ENCODE measurements around the gene SPATA18.
"Not testable (repeated sequence)": the region's sequence is repeated elsewhere in the genome, so short reads cannot be mapped to it uniquely, and the experiment has no call there.

The SPATA18 gene

DNA sequence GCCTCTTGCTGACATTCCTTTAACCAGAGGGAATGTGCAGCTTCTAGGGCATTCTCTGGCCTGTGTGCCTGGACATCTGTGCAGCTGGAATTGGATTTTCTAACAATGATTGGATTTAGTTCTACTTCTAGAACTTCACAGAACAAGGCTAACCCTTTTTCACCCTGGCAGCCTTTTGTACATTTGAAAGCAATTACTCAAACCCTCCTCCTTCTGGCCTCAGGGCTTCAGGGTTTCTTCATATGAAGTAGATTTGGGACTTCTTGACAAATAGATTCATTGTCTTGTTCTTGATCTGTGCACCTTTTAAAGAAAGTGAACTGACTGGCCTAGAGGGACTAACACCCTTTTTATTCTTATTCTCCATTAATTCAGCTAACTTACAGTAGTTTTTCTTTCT is 30.1 kb downstream of the SPATA18 start:
- Histone ChIP-seq H3K9me3 (ENCODE audit: control insufficient read depth, insufficient read depth, low read length) (no peaks in the 10 kb centered on the region), H3K4me3 (ENCODE audit: low read length) (no peak overlapping the region), H3K4me1 (ENCODE audit: control insufficient read depth, insufficient read depth, low read length) (no peaks in the 10 kb centered on the region), H3K36me3 (ENCODE audit: control insufficient read depth, insufficient read depth, low read length) (no peaks in the 10 kb centered on the region), H3K27ac (ENCODE audit: low read length) (no peak overlapping the region), H3K27me3 (ENCODE audit: control insufficient read depth, insufficient read depth, low read length) (no peaks in the 10 kb centered on the region)
- DNase-seq (ENCODE audit: low read depth, low spot score), result no peak

- H3K27me3 ChIP-seq (ENCODE audit: control insufficient read depth, insufficient read depth, low read length); H3K36me3 ChIP-seq (ENCODE audit: control insufficient read depth, insufficient read depth, low read length); H3K27ac ChIP-seq (ENCODE audit: low read length); DNase-seq (ENCODE audit: low read depth, low spot score); H3K4me3 ChIP-seq (ENCODE audit: low read length); H3K9me3 ChIP-seq (ENCODE audit: control insufficient read depth, insufficient read depth, low read length); H3K4me1 ChIP-seq (ENCODE audit: control insufficient read depth, insufficient read depth, low read length): not testable (repeated sequence)
- no CpG with 5 or more reads among the region's 1 CpG for WGBS (ENCODE audit: insufficient coverage, insufficient read length)
Observed at GRCh38 chr4:52086425-52086824, 35.3 kb downstream of the SPATA18 start.

GRCh38 chr4:52091801-52092200 is 40.7 kb downstream of the SPATA18 start:
- no peak overlapping the region for H3K4me3 ChIP-seq (ENCODE audit: low read length)
- no CpG with 5 or more reads among the region's 5 CpGs for WGBS (ENCODE audit: insufficient coverage, insufficient read length)
- H3K9me3 ChIP-seq (ENCODE audit: control insufficient read depth, insufficient read depth, low read length), result no peaks in the 10 kb centered on the region
- DNase-seq (ENCODE audit: low read depth, low spot score), result no peak
- no peaks in the 10 kb centered on the region for H3K27me3 ChIP-seq (ENCODE audit: control insufficient read depth, insufficient read depth, low read length)
- H3K27ac ChIP-seq (ENCODE audit: low read length), result no peak overlapping the region
- no peaks in the 10 kb centered on the region for H3K4me1 ChIP-seq (ENCODE audit: control insufficient read depth, insufficient read depth, low read length)
- H3K36me3 ChIP-seq (ENCODE audit: control insufficient read depth, insufficient read depth, low read length), result no peaks in the 10 kb centered on the region

- Histone ChIP-seq H3K4me3 (ENCODE audit: low read length) (no peak overlapping the region), H3K9me3 (ENCODE audit: control insufficient read depth, insufficient read depth, low read length) (no peaks in the 10 kb centered on the region), H3K4me1 (ENCODE audit: control insufficient read depth, insufficient read depth, low read length) (no peaks in the 10 kb centered on the region), H3K36me3 (ENCODE audit: control insufficient read depth, insufficient read depth, low read length) (no peaks in the 10 kb centered on the region), H3K27me3 (ENCODE audit: control insufficient read depth, insufficient read depth, low read length) (no peaks in the 10 kb centered on the region), H3K27ac (ENCODE audit: low read length) (no peak overlapping the region)
- DNase-seq (ENCODE audit: low read depth, low spot score), result no peak
- WGBS (ENCODE audit: insufficient coverage, insufficient read length), result no CpG with 5 or more reads among the region's 1 CpG
Observed at GRCh38 chr4:52093466-52093865, 42.4 kb downstream of the SPATA18 start.

- DNase-seq (ENCODE audit: low read depth, low spot score), result no peak
- Histone ChIP-seq H3K27me3 (ENCODE audit: control insufficient read depth, insufficient read depth, low read length) (no peaks in the 10 kb centered on the region), H3K4me1 (ENCODE audit: control insufficient read depth, insufficient read depth, low read length) (no peaks in the 10 kb centered on the region), H3K4me3 (ENCODE audit: low read length) (no peak overlapping the region), H3K36me3 (ENCODE audit: control insufficient read depth, insufficient read depth, low read length) (no peaks in the 10 kb centered on the region), H3K27ac (ENCODE audit: low read length) (no peak overlapping the region), H3K9me3 (ENCODE audit: control insufficient read depth, insufficient read depth, low read length) (no peaks in the 10 kb centered on the region)
- WGBS (ENCODE audit: insufficient coverage, insufficient read length), result no CpG with 5 or more reads among the region's 8 CpGs
Observed at GRCh38 chr4:52094376-52095145, 43.5 kb downstream of the SPATA18 start.

- Histone ChIP-seq H3K27ac (ENCODE audit: low read length) (no peak overlapping the region), H3K9me3 (ENCODE audit: control insufficient read depth, insufficient read depth, low read length) (no peaks in the 10 kb centered on the region), H3K4me3 (ENCODE audit: low read length) (no peak overlapping the region), H3K27me3 (ENCODE audit: control insufficient read depth, insufficient read depth, low read length) (no peaks in the 10 kb centered on the region), H3K36me3 (ENCODE audit: control insufficient read depth, insufficient read depth, low read length) (no peaks in the 10 kb centered on the region), H3K4me1 (ENCODE audit: control insufficient read depth, insufficient read depth, low read length) (no peaks in the 10 kb centered on the region)
- DNase-seq (ENCODE audit: low read depth, low spot score), result no peak
- WGBS (ENCODE audit: insufficient coverage, insufficient read length), result no CpG with 5 or more reads among the region's 1 CpG
Observed at GRCh38 chr4:52095374-52095773, 44.3 kb downstream of the SPATA18 start.

DNA sequence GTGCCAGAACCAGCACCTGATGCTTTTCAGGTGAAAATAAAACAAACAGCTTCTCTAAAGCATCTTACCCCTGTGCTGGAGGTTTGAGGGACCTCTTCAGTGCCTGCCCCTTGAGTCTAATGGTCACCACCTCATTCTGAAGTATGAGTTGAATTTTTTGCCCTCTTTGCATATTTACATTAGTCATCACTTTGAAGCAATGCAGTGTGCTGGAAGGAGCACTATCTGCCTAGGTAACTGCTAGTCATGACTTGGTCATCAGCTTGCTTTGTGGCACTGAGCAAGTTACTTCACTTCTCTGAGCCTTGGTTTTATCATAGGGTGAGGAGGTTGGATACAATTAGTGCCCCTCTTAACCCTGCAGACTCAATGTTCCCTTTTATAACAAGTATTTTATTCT is 44.9 kb downstream of the SPATA18 start:
- Histone ChIP-seq H3K36me3 (ENCODE audit: control insufficient read depth, insufficient read depth, low read length) (no peaks in the 10 kb centered on the region), H3K27me3 (ENCODE audit: control insufficient read depth, insufficient read depth, low read length) (no peaks in the 10 kb centered on the region), H3K4me1 (ENCODE audit: control insufficient read depth, insufficient read depth, low read length) (no peaks in the 10 kb centered on the region), H3K27ac (ENCODE audit: low read length) (no peak overlapping the region), H3K9me3 (ENCODE audit: control insufficient read depth, insufficient read depth, low read length) (no peaks in the 10 kb centered on the region), H3K4me3 (ENCODE audit: low read length) (no peak overlapping the region)
- DNase-seq (ENCODE audit: low read depth, low spot score), result no peak

- no peak overlapping the region for H3K27ac ChIP-seq (ENCODE audit: low read length)
- no peak overlapping the region for H3K4me3 ChIP-seq (ENCODE audit: low read length)
- H3K27me3 ChIP-seq (ENCODE audit: control insufficient read depth, insufficient read depth, low read length), result no peaks in the 10 kb centered on the region
- H3K4me1 ChIP-seq (ENCODE audit: control insufficient read depth, insufficient read depth, low read length), result no peaks in the 10 kb centered on the region
- no peak for DNase-seq (ENCODE audit: low read depth, low spot score)
- H3K9me3 ChIP-seq (ENCODE audit: control insufficient read depth, insufficient read depth, low read length), result no peaks in the 10 kb centered on the region
- no CpG with 5 or more reads among the region's 1 CpG for WGBS (ENCODE audit: insufficient coverage, insufficient read length)
- no peaks in the 10 kb centered on the region for H3K36me3 ChIP-seq (ENCODE audit: control insufficient read depth, insufficient read depth, low read length)
Observed at GRCh38 chr4:52098618-52099017, 47.5 kb downstream of the SPATA18 start.

DNA sequence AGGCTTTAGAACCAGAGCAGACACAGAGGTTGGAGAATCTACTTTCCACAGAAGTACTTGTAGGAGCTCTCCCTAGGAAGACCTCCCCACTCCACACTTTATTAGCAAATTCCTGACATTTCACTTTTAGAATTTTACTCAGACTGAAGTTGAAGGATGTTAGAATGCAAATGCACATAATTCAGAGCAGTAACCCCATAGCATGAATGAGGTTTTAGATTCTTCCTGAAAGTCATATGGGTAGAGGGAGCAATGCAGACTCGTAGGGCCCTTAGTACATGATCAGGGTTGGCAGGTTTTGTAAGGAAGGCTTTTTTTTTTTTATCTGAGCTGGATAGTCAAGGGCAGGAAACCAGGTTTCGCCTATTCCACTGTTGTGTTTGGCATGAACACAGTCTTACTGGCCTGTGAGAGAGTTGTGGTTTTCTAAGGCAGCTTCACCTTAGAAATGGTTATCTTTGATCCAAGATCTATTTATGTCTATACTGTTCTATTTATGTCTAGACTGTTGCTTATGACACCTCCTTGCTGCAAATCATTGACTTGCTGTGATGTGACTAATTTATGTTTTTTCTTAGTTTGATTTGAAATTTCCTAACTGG is 48.9 kb downstream of the SPATA18 start:
- Histone ChIP-seq H3K27ac (ENCODE audit: low read length) (no peak overlapping the region), H3K27me3 (ENCODE audit: control insufficient read depth, insufficient read depth, low read length) (no peaks in the 10 kb centered on the region), H3K4me1 (ENCODE audit: control insufficient read depth, insufficient read depth, low read length) (no peaks in the 10 kb centered on the region), H3K9me3 (ENCODE audit: control insufficient read depth, insufficient read depth, low read length) (no peaks in the 10 kb centered on the region), H3K36me3 (ENCODE audit: control insufficient read depth, insufficient read depth, low read length) (no peaks in the 10 kb centered on the region), H3K4me3 (ENCODE audit: low read length) (no peak overlapping the region)
- DNase-seq (ENCODE audit: low read depth, low spot score), result no peak
- WGBS (ENCODE audit: insufficient coverage, insufficient read length), result no CpG with 5 or more reads among the region's 2 CpGs

DNA sequence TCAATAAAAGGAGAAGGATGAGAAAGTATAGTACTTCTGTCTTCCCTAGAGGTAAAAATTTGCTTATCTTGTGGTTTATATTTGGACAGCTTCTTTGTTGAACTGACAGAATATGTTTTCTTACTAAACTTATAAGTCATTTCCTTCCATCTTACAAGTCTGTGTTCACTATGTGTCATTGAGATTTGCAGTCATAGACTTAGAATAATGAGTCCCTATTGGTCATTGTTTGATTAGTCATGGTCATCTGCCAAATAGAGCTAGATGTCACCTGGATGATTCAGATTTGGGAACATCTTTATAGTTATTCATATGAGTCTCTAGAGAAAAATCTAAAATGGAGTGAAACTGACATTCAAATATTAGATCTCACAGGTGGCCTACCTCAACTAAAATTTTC is 51.5 kb downstream of the SPATA18 start:
- Histone ChIP-seq H3K9me3 (ENCODE audit: control insufficient read depth, insufficient read depth, low read length) (no peaks in the 10 kb centered on the region), H3K4me3 (ENCODE audit: low read length) (no peak overlapping the region), H3K4me1 (ENCODE audit: control insufficient read depth, insufficient read depth, low read length) (no peaks in the 10 kb centered on the region), H3K27me3 (ENCODE audit: control insufficient read depth, insufficient read depth, low read length) (no peaks in the 10 kb centered on the region), H3K36me3 (ENCODE audit: control insufficient read depth, insufficient read depth, low read length) (no peaks in the 10 kb centered on the region), H3K27ac (ENCODE audit: low read length) (no peak overlapping the region)
- DNase-seq (ENCODE audit: low read depth, low spot score), result no peak

GRCh38 chr4:52103319-52103718 is 52.2 kb downstream of the SPATA18 start:
- H3K4me3 ChIP-seq (ENCODE audit: low read length), result no peak overlapping the region
- no peaks in the 10 kb centered on the region for H3K4me1 ChIP-seq (ENCODE audit: control insufficient read depth, insufficient read depth, low read length)
- no peak overlapping the region for H3K27ac ChIP-seq (ENCODE audit: low read length)
- no peaks in the 10 kb centered on the region for H3K9me3 ChIP-seq (ENCODE audit: control insufficient read depth, insufficient read depth, low read length)
- no peaks in the 10 kb centered on the region for H3K27me3 ChIP-seq (ENCODE audit: control insufficient read depth, insufficient read depth, low read length)
- WGBS (ENCODE audit: insufficient coverage, insufficient read length), result no CpG with 5 or more reads among the region's 1 CpG
- H3K36me3 ChIP-seq (ENCODE audit: control insufficient read depth, insufficient read depth, low read length), result no peaks in the 10 kb centered on the region
- peak; percentile 13 for DNase-seq (ENCODE audit: low read depth, low spot score)

All from iPS DF 6.9 (cell line).